ENCODE results near the gene MUL1. TPM values are rescaled to one million over a fixed set of nuclear protein-coding genes. Genes with fewer than 3 reads are reported as not detected.

The MUL1 gene
- total RNA-seq, 8 experiments from 2014 or later: 21.0 to 36.3 (median 29.5) TPM

- H3K4me3 ChIP-seq: no peak overlapping the region
- no peak overlapping the region for H3K27ac ChIP-seq
- peaks cover 11 to 13% of the 10 kb centered on the region in 2 donors for H3K4me1 ChIP-seq (replicated peaks in 1 of 2)
- 36 to 100% (median 64%) methylated on average over 1 to 5 of the region's 5 CpGs for whole genome bisulfite sequencing, 10 experiments
- no peak for ATAC-seq (replicated peaks in 6 of 8)
- in situ Hi-C loops (cut with MboI; ENCODE audit: low pct_unique_long_range_greater_than_20kb in 2 of 9, low sequenced_read_pairs in 9 of 9, unreplicated experiment in 9 of 9): loop anchor here (5.0 to 25.0 kb wide), 10 partner anchors 129 to 581 kb away; partner anchors contain the start of gene PLA2G2E (in 3 of the 9)
Observed at GRCh38 chr1:20493309-20493708, 14.6 kb downstream of the MUL1 start.

GRCh38 chr1:20492751-20493150 is 15.2 kb downstream of the MUL1 start:
- in situ Hi-C loops (cut with MboI; ENCODE audit: low pct_unique_long_range_greater_than_20kb in 2 of 9, low sequenced_read_pairs in 9 of 9, unreplicated experiment in 9 of 9): loop anchor here (5.0 to 25.0 kb wide), 10 partner anchors 128 to 580 kb away; partner anchors contain the start of gene PLA2G2E (in 3 of the 9)
- H3K27ac ChIP-seq: no peak overlapping the region
- ATAC-seq (replicated peaks in 6 of 8): no peak
- peaks cover 11 to 13% of the 10 kb centered on the region in 2 donors for H3K4me1 ChIP-seq (replicated peaks in 1 of 2)
- 72 to 95% (median 77%) methylated on average over 3 to 6 of the region's 7 CpGs; no CpG with 5 or more reads in 5 of the 10 experiments for WGBS, 10 experiments
- H3K4me3 ChIP-seq: no peak overlapping the region

- in situ Hi-C loops (cut with MboI; ENCODE audit: low pct_unique_long_range_greater_than_20kb in 2 of 9, low sequenced_read_pairs in 9 of 9, unreplicated experiment in 9 of 9): loop anchor here (5.0 to 25.0 kb wide), 10 partner anchors 127 to 580 kb away; partner anchors contain the start of gene PLA2G2E (in 3 of the 9)
- whole genome bisulfite sequencing, 10 experiments: 72 to 100% (median 92%) methylated on average over 1 to 7 of the region's 7 CpGs; no CpG with 5 or more reads in 4 of the 10 experiments
- Histone ChIP-seq H3K27ac (no peak overlapping the region), H3K4me3 (no peak overlapping the region), H3K4me1 (replicated peaks in 1 of 2) (peaks cover 14 to 18% of the 10 kb centered on the region in 2 donors)
- no peak for ATAC-seq (replicated peaks in 6 of 8)
Observed at GRCh38 chr1:20491866-20492265, 16.1 kb downstream of the MUL1 start.

- no peak for ATAC-seq (replicated peaks in 6 of 8)
- WGBS, 10 experiments: 60 to 82% (median 73%) methylated on average over 1 to 5 of the region's 6 CpGs; no CpG with 5 or more reads in 7 of the 10 experiments
- H3K4me1 ChIP-seq (replicated peaks in 1 of 2): peaks cover 14 to 18% of the 10 kb centered on the region in 2 donors
- in situ Hi-C loops (cut with MboI; ENCODE audit: low pct_unique_long_range_greater_than_20kb in 2 of 9, low sequenced_read_pairs in 9 of 9, unreplicated experiment in 9 of 9): loop anchor here (5.0 to 25.0 kb wide), 10 partner anchors 126 to 579 kb away; partner anchors contain the start of gene PLA2G2E (in 3 of the 9)
- no peak overlapping the region for H3K4me3 ChIP-seq
- no peak overlapping the region for H3K27ac ChIP-seq
Observed at GRCh38 chr1:20491178-20491577, 16.8 kb downstream of the MUL1 start.

- ATAC-seq (replicated peaks in 6 of 8): no peak
- in situ Hi-C loops (cut with MboI; ENCODE audit: low pct_unique_long_range_greater_than_20kb in 2 of 9, low sequenced_read_pairs in 9 of 9, unreplicated experiment in 9 of 9): loop anchor here in 6 of 9 experiments (25.0 kb wide), 5 partner anchors 125 to 575 kb away; partner anchors contain the start of gene PLA2G2E (in 2 of the 6)
- Histone ChIP-seq H3K4me1 (replicated peaks in 1 of 2) (peaks cover 10 to 13% of the 10 kb centered on the region in 2 donors), H3K27ac (peak overlapping the region in 1 of 2 donors; percentile 94), H3K4me3 (peak overlapping the region; percentile 70 to 94 (median 93))
- 12 to 60% (median 27%) methylated on average over 1 to 4 of the region's 4 CpGs; no CpG with 5 or more reads in 3 of the 10 experiments for WGBS, 10 experiments
Observed at GRCh38 chr1:20487236-20487590, 20.7 kb downstream of the MUL1 start.

- 0 to 20% (median 5%) methylated on average over 1 to 19 of the region's 51 CpGs; no CpG with 5 or more reads in 6 of the 10 experiments for WGBS, 10 experiments
- Histone ChIP-seq H3K4me1 (replicated peaks in 1 of 2) (peaks cover 15 to 19% of the 10 kb centered on the region in 2 donors), H3K27ac (peak overlapping the region; percentile 94), H3K4me3 (peak overlapping the region; percentile 70 to 94 (median 93))
- in situ Hi-C loops (cut with MboI; ENCODE audit: low pct_unique_long_range_greater_than_20kb in 2 of 9, low sequenced_read_pairs in 9 of 9, unreplicated experiment in 9 of 9): loop anchor here in 6 of 9 experiments (25.0 kb wide), 5 partner anchors 124 to 574 kb away; partner anchors contain the start of gene PLA2G2E (in 2 of the 6)
- ATAC-seq (replicated peaks in 6 of 8): peak; percentile 37 to 77 (median 72)
Observed at GRCh38 chr1:20486457-20487235, 21.3 kb downstream of the MUL1 start.

GRCh38 chr1:20485527-20486456 is 22.2 kb downstream of the MUL1 start, which contains the start of gene CAMK2N1:
Gene CAMK2N1 (minus strand): TSS chr1:20486210. CDS start chr1:20485379, 831 bp downstream.
- in situ Hi-C loops (cut with MboI; ENCODE audit: low pct_unique_long_range_greater_than_20kb in 2 of 9, low sequenced_read_pairs in 9 of 9, unreplicated experiment in 9 of 9): loop anchor here in 6 of 9 experiments (25.0 kb wide), 5 partner anchors 123 to 573 kb away; partner anchors contain the start of gene PLA2G2E (in 2 of the 6)
- WGBS, 10 experiments: 0% methylated on average over 2 of the region's 104 CpGs; no CpG with 5 or more reads in 9 of the 10 experiments
- Histone ChIP-seq H3K4me1 (replicated peaks in 1 of 2) (peaks cover 24 to 28% of the 10 kb centered on the region in 2 donors), H3K27ac (peak within 1 kb of the TSS; percentile 94), H3K4me3 (peak within 1 kb of the TSS; percentile 70 to 94 (median 93))
- ATAC-seq (replicated peaks in 6 of 8): peak; percentile 61 to 72 (median 66)

- WGBS, 10 experiments: 0 to 3% (median 0%) methylated on average over 4 to 19 of the region's 89 CpGs; no CpG with 5 or more reads in 4 of the 10 experiments
- H3K4me3 ChIP-seq: peak overlapping the region; percentile 70 to 94 (median 93)
- ATAC-seq (replicated peaks in 6 of 8): peak in 5 of 8 experiments; percentile 0 to 6 (median 0)
- H3K27ac ChIP-seq: peak overlapping the region; percentile 94
- peaks cover 34 to 38% of the 10 kb centered on the region in 2 donors for H3K4me1 ChIP-seq (replicated peaks in 1 of 2)
- in situ Hi-C loops (cut with MboI; ENCODE audit: low pct_unique_long_range_greater_than_20kb in 2 of 9, low sequenced_read_pairs in 9 of 9, unreplicated experiment in 9 of 9): loop anchor here in 6 of 9 experiments (25.0 kb wide), 5 partner anchors 122 to 572 kb away; partner anchors contain the start of gene PLA2G2E (in 2 of the 6)
Observed at GRCh38 chr1:20484519-20485462, 23.2 kb downstream of the MUL1 start.

GRCh38 chr1:20483833-20484518 is 24.0 kb downstream of the MUL1 start:
- Histone ChIP-seq H3K4me3 (peak overlapping the region; percentile 70 to 94 (median 93)), H3K27ac (peak overlapping the region; percentile 94), H3K4me1 (replicated peaks in 1 of 2) (peaks cover 42 to 46% of the 10 kb centered on the region in 2 donors)
- in situ Hi-C loops (cut with MboI; ENCODE audit: low pct_unique_long_range_greater_than_20kb in 2 of 9, low sequenced_read_pairs in 9 of 9, unreplicated experiment in 9 of 9): loop anchor here in 6 of 9 experiments (25.0 kb wide), 5 partner anchors 122 to 572 kb away; partner anchors contain the start of gene PLA2G2E (in 2 of the 6)
- WGBS, 10 experiments: 0 to 45% (median 0%) methylated on average over 2 to 33 of the region's 58 CpGs; no CpG with 5 or more reads in 3 of the 10 experiments
- peak in 6 of 8 experiments; percentile 7 to 36 (median 28) for ATAC-seq (replicated peaks in 6 of 8)

GRCh38 chr1:20483098-20483832 is 24.7 kb downstream of the MUL1 start:
- in situ Hi-C loops (cut with MboI; ENCODE audit: low pct_unique_long_range_greater_than_20kb in 2 of 9, low sequenced_read_pairs in 9 of 9, unreplicated experiment in 9 of 9): loop anchor here in 6 of 9 experiments (25.0 kb wide), 5 partner anchors 121 to 571 kb away; partner anchors contain the start of gene PLA2G2E (in 2 of the 6)
- Histone ChIP-seq H3K4me1 (replicated peaks in 1 of 2) (peaks cover 49 to 53% of the 10 kb centered on the region in 2 donors), H3K27ac (peak overlapping the region; percentile 94), H3K4me3 (peak overlapping the region; percentile 70 to 94 (median 93))
- ATAC-seq (replicated peaks in 6 of 8): no peak
- 22 to 87% (median 38%) methylated on average over 5 to 16 of the region's 16 CpGs for WGBS, 10 experiments

All from motor neuron (in vitro differentiated cells).